ENCODE results near the gene RNASEH2C.
"Not testable (repeated sequence)": the region's sequence is repeated elsewhere in the genome, so short reads cannot be mapped to it uniquely, and the experiment has no call there.

RNASEH2C gene

DNA sequence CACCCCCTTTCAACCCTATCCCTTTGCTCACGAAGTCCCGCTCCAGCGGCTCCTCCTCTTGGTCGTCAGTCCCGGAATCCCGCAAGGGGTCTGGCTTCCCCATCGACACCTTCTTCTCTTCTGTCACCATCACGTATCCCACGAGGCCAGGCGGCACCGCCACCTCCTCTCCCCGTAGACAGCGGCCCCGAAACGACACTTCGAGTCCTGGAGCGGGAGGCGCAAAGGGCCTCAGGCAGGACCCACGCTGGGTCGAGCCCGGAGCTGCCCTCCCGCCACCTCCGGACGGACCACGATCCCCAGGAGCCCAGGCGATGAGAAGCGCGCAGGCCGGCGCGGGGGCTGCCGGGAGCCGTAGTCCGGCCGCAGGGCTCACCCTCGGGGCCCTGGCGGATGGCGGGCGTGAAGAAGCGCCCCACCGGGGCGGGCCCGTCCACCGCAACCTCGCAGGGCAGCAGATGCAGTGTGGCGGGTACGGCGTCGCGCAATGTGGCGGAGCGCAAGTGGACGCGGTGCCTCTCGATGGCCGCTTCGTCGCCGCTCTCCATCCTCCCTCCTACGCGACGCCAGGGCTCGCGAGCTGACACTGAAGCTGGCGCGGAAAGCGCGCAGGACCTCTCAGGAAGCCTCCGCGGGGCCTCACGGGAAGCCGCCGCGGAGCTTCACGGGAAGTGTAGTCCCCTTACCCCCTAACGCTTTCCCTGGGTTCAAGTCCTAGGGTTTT, at the start of gene RNASEH2C:
RNASEH2C (minus strand) TSS at position 588 of the 724 bp plus-strand sequence; CDS start at position 548, 40 bp downstream.
- peak within 1 kb of the TSS; percentile 92 for H3K4me3 ChIP-seq (ENCODE audit: low read depth, low read length)

DNA sequence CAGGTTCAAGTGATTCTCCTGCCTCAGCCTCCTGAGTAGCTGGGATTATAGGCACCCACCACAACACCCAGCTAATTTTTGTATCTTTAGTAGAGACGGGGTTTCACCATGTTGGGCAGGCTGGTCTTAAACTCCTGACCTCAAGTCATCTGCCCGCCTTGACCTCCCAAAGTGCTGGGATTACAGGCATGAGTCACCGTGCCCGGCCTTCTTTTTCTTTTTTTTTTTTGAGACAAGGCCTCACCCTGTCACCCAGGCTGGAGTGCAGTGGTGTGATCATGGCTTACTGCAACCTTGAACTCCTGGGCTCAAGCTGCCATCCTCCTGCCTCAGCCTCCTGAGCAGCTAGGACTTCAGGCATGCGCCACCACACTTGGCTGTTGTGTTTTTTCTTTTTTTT, 47.2 kb upstream of the RNASEH2C start:
- H3K4me3 ChIP-seq (ENCODE audit: low read depth, low read length) = not testable (repeated sequence)

- no peak overlapping the region for H3K4me3 ChIP-seq (ENCODE audit: low read depth, low read length)
Observed at GRCh38 chr11:65767406-65767805, 46.8 kb upstream of the RNASEH2C start.

- H3K4me3 ChIP-seq (ENCODE audit: low read depth, low read length) = no peak overlapping the region
Observed at GRCh38 chr11:65766535-65766934, 45.9 kb upstream of the RNASEH2C start.

DNA sequence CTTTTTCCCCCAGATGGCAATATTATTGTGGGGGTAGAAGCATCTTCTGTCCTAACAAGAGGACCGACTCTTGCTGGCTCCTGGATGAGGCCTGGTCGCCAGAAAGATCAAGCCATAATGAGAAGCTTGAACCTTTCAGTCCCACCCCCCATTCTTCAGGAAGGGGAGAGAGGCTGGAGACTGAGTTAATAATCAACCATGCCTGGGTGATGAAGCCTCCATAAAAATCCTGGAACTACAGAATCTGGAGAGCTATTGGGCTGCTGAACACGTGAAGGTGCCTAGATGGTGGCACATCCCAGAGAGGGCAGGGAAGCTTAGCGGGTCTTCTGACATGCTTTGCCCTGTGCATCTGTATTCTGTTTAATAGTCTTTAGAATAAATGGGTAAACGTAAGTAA, 43.8 kb upstream of the RNASEH2C start:
- H3K4me3 ChIP-seq (ENCODE audit: low read depth, low read length) = no peak overlapping the region

GRCh38 chr11:65762816-65763215, 42.2 kb upstream of the RNASEH2C start:
- H3K4me3 ChIP-seq (ENCODE audit: low read depth, low read length) = not testable (repeated sequence)

DNA sequence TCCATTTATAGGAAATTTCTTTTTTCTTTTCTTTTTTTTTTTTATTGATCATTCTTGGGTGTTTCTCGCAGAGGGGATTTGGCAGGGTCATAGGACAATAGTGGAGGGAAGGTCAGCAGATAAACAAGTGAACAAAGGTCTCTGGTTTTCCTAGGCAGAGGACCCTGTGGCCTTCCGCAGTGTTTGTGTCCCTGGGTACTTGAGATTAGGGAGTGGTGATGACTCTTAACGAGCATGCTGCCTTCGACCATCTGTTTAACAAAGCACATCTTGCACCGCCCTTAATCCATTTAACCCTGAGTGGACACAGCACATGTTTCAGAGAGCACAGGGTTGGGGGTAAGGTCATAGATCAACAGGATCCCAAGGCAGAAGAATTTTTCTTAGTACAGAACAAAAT, 41.6 kb upstream of the RNASEH2C start:
- not testable (repeated sequence) for H3K4me3 ChIP-seq (ENCODE audit: low read depth, low read length)

DNA sequence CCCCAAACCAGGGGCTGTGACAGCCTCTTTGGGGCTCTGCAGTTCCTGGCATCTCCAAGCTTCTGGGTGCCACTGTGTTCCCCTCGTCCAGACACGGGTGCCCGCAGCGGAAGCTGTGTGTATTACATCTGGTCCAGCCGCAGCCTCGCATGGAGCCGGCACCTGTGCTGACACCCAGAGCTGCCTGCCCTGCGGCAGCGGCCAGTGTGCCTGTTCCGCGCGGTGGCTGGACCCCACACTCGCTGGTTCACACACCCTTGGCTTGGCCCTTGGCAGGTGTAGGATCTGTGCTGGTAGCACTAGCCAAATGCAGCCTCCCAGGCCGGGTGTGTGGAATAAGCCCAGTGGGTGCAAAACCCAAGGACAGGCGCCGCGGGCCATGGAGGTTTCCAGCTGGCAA, 24.5 kb upstream of the RNASEH2C start:
- H3K4me3 ChIP-seq (ENCODE audit: low read depth, low read length) = no peak overlapping the region

GRCh38 chr11:65744699-65745042, 24.1 kb upstream of the RNASEH2C start:
- H3K4me3 ChIP-seq (ENCODE audit: low read depth, low read length) = no peak overlapping the region

- H3K4me3 ChIP-seq (ENCODE audit: low read depth, low read length) = no peak overlapping the region
Observed at GRCh38 chr11:65744026-65744698, 23.6 kb upstream of the RNASEH2C start.

- H3K4me3 ChIP-seq (ENCODE audit: low read depth, low read length) = no peak overlapping the region
Observed at GRCh38 chr11:65743681-65744025, 23.1 kb upstream of the RNASEH2C start.

- H3K4me3 ChIP-seq (ENCODE audit: low read depth, low read length) = no peak overlapping the region
Observed at GRCh38 chr11:65742353-65742752, 21.8 kb upstream of the RNASEH2C start.

DNA sequence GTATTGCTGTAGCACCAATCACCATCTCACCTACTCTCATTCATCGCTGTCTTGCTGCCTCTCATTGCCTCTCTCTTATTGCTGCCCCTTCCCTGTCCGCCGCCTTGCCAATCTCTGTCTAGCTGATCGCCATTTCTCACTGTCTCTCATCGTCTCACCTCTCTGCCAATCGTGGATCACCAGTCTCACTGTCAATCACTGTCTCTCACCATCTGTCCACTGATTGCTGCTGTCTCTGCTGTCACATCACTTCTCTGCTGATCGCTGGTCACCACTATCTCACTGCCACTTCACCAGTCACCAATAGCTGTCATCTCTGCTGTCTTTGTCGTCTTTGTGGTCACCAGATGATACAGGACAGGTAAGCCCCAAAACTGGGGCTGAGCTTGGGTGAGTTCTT, 20.6 kb upstream of the RNASEH2C start:
- no peak overlapping the region for H3K4me3 ChIP-seq (ENCODE audit: low read depth, low read length)

GRCh38 chr11:65739022-65739421, 18.4 kb upstream of the RNASEH2C start:
- H3K4me3 ChIP-seq (ENCODE audit: low read depth, low read length) = no peak overlapping the region

- H3K4me3 ChIP-seq (ENCODE audit: low read depth, low read length) = no peak overlapping the region
Observed at GRCh38 chr11:65736810-65737209, 16.2 kb upstream of the RNASEH2C start.

DNA sequence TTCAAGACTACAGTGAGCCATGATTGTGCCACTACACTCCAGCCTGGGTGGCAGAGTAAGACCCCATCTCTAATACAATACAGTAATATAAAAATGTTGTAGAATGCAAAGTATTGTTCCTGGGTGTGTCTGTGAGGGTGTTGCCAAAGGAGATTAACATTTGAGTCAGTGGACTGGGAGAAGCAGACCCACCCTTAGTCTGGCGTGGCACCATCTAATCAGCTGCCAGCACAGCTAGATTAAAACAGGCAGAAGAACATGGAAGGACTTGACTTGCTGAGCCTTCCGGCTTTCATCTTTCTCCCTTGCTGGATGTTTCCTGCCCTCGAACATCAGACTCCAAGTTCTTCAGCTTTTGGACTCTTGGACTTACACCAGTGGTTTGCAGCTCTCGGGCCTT, 14.5 kb upstream of the RNASEH2C start:
- not testable (repeated sequence) for H3K4me3 ChIP-seq (ENCODE audit: low read depth, low read length)

DNA sequence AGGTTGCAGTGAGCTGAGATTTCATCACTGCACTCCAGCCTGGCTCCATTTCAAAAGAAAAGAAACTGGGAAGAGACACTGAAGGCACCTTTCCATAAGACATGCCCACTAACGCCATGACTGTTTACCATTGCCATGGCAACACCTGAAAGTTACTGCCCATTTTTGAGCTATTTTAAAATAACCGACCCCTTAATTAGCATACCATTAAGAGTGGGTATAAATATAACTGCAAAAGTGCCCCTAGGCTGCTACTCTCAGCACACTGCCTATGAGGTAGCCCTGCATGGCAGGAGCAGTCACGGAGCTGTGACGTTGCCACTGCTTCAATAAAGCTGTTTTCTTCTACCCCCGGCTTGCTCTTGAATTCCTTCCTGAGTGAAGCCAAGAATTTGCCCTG, 9.9 kb upstream of the RNASEH2C start:
- H3K4me3 ChIP-seq (ENCODE audit: low read depth, low read length) = no peak overlapping the region

- H3K4me3 ChIP-seq (ENCODE audit: low read depth, low read length) = no peak overlapping the region
Observed at GRCh38 chr11:65727865-65728264, 7.3 kb upstream of the RNASEH2C start.

DNA sequence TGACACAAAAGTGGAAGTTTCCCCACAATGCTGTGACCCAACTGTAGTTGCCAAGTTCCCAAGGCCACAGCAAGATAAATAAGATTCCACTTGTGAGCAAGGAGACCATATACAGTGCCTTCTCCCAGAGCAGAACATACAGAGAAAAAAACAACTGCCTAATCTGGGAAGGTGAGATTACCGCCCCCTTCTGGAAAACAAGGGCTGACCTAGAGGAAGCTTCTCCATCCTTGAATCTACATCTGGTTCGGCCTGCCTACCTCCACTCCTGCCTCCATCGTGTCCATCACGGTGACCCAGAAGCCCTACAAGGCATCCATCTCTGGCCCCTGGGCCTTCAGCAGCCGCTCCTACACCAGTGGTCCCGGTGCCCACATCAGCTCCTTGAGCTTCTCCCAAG, 6.1 kb upstream of the RNASEH2C start:
- no peak overlapping the region for H3K4me3 ChIP-seq (ENCODE audit: low read depth, low read length)

DNA sequence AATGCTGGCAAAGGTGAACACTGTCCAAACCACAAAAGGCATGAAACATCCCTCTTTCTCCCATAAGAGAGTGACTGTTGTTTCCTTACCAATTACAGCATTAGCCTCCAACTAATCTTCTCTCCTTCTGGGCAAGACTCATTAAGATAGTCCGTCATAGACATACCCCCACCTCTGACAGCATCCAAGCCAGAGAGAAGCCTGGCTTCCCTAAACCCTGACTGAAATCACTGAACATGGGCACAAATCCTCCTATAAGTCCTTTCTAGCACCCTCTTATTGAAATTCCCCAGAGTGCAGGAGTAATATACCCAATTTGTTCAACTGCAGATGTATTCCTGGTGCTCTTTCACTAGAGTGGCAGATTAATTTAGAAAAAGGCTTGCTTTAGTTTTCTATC, 1.7 kb upstream of the RNASEH2C start:
- H3K4me3 ChIP-seq (ENCODE audit: low read depth, low read length) = no peak overlapping the region

GRCh38 chr11:65719871-65720210, 757 bp downstream of the RNASEH2C start:
- H3K4me3 ChIP-seq (ENCODE audit: low read depth, low read length) = peak overlapping the region; percentile 92

DNA sequence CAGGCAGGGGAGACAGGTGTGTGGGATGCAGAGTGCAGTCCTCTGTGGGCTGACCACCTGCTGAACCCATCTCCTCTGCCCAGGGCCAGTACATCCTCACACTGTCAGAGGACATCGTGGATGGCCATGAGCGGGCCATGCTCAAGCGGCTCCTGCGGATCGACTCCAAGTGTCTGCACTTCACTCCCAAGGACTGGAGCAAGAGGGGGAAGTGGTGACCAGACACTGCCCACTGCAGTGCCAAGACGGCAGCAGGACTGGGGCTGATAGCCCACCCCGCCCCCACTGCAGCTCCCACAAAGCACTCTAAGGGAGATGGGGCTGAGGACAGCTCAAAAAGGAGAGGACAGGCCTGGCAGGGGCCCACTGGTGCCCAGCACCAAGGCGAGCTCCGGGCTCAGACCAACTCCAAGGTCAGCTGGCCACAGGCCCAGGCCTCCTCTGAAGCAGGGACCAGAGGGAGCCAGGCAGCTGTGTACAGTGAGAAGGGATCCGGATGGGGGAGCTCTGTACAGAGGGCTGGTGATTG, 1.6 kb downstream of the RNASEH2C start:
- H3K4me3 ChIP-seq (ENCODE audit: low read depth, low read length) = no peak overlapping the region

DNA sequence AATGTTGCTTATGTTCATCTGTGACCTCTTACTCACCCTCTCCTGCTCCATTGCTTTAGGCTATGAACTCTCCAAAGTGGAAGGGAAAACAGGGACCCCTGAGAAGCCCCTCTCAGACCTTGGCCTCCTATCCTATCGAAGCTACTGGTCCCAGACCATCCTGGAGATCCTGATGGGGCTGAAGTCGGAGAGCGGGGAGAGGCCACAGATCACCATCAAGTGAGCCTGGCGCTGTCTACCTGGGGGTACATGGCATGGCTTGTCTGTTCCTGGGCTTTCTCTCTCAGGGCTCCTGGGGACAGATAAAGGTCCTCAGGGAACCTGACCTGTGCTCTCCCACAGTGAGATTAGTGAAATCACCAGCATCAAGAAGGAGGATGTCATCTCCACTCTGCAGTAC, 2.1 kb downstream of the RNASEH2C start:
- H3K4me3 ChIP-seq (ENCODE audit: low read depth, low read length) = no peak overlapping the region

Data from iPS-11a (cell line).